ENCODE measurements around the gene PDIK1L.

The PDIK1L gene

DNA sequence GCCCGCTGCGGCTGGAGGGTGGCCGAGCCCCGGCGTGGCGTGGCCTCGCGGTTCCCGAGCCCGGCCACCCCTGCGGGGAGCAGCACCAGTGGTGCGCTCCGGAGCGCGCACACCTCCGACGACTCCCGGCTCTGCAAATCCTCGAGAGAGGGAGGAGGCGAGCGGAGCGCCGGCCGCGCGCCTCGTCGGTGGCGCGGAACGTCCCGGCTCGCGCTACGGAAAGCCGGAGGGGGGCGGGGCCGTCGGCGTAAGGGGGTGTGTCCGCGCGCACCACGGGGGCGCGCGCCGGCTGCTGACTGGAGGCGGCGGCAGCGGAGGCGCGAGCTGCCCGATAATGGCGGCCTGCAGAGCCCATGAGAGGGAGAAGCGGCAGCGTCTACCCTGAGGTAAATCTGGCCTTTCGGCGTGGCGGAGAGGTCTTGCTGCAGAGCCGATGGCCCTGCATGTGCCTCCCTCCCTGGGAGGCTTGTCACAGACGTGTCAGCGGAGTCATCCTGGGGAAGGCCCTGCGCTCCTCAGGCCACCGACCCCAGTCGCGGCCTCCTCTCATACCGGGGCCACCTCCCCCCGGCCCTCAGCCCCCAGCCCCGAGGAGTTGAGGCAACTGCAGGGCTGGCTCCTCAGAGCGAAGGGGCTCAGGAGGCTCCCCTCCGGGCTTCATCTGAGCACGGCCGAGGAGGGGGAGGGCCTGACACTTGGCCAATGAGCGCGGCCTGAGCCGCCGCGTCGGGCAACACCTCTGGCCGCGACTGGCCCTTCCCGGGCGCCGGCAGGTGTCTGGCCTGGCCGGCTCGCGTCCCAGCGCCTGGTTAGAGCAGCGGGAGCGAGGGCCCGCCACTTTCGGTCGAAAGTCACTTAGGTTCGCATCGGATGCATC, at the start of gene PDIK1L:
Gene PDIK1L, plus strand, starts transcription at position 295 of the 877 bp plus-strand sequence. CDS start 2,485 bp downstream, outside the sequence.
- DNase-seq (ENCODE audit: low spot score): peak; percentile 93

DNA sequence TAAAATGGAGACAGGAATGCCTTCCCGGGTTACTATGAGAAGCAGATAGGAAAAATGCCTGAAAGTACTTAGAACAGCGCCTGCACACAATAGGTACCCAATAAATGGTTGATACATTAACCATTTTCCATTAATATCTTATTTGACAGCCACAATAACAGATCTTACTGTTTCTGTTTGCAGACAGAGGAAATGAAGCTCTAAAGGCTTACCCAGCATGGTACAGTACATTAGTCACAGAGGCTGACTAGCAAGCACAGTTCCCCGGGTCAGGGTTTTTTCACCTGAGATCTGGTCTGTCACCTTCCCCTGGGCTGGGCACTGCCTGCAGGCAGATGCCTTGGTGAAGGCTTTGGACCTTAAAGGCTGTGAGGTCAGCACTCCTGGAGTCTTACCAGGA, 47.1 kb upstream of the PDIK1L start:
- DNase-seq (ENCODE audit: low spot score): no peak

DNA sequence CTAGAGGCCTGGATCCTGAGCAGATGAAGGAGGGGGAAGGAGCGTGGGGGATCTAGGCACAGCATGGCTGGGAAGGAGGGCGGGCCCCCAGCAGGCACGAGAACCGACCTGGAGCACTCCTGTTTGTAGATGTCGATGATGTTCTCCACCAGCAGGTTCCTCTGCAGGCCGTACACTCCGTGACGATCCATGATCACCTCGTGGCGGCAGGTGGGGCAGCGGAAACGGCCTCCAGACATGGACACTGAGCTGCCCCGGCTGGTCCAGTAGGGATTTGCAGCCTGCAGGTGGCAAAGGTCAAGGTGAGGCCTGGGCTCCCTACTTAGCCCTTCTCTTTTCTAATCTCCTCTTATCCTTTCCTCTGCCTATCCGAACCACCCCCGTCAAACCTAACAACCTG, 45.5 kb upstream of the PDIK1L start:
- DNase-seq (ENCODE audit: low spot score): no peak

DNA sequence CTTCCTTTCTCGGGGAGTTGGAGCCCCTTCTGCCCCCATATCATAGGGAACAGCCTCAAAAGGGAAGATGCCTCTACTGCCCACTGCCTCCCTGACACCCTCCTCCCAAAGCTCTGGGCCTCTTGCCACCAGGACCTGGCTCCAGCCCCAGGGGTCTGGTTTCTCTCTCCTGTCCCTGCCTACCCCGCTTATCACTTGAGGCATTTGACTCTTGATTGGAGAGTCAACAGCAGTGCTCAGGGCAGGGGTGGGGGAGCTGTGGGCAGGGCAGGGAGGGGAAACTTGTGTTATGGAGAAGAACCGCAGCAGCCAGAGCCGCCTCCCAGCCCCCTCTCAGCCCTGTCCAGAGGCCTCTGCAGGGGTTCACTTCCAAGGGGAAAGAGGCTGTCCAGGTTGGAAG, 44.8 kb upstream of the PDIK1L start:
- no peak for DNase-seq (ENCODE audit: low spot score)

DNA sequence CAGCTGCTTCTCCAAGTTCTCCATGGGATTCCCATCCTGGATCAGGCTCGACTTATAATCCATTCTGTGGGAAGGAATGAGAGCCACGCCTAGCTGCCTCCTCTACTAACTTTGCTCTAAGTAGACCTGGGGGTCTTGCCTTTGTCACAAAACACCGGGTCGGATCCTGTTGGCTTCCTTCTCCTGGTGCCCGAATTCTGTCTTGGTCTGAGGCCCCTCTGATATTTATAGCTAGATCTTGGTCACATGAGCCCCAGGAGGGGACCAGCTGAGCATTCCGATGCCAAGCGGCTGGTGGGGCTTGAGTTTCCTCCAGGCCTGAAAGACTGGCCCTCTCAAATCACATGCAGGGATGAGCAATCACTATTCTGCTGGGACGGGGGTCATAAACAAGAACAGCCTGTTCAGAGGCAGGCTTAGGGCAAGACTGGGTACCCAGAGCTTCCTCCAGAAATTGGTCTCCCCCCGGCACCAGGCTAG, 44.2 kb upstream of the PDIK1L start, which contains the start of gene TRIM63:
Gene TRIM63, minus strand, starts transcription at position 199 of the 480 bp plus-strand sequence. Its CDS starts 136 bp downstream, at position 63.
- no peak for DNase-seq (ENCODE audit: low spot score)

DNA sequence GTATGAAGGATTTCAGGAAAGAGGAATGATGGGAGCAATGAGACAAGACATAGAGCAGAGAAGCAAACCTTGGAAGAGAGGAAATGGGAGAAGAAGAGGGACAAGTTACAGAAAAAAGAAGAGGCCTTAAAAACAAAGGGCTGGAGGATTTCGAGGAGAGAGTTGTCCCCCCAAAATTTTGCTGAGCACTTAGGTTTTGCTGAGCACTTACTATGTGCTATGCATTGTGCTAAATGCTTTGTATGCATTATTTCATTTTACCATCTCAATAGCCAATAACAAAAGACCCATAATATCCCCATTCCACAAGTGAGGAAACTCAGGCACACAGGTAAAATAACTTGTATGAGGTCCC, 41.7 kb upstream of the PDIK1L start:
- no peak for DNase-seq (ENCODE audit: low spot score)

DNA sequence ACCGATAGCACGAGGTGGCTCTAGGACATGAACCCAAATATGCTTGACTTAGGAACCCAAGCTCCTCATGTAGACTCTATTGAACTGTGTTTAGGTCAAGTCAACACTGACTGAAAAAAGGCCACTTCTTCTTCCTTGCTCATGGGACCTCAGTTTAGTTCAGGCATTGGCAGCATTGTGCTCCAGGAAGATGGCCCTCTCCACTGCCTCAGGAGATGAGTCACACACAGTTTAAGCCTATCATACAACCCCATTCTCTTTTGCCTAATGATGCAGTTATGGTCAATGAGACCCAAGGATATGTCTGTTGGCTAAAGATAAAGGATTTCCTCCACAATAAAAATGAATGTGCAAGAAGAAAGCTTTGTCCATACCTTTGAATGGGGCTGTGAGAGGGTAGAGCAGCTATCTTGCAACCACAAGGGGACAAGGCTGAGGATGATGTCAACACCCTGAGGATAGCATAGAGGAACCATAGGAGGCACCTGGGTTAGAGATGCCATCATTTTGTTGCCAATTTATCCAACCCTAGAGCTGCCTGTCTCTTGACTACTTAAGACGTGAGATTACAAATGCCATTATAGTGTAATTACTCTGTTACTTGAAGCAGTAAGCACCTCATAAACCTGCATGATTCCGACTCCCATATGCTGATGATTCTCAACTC, 41.2 kb upstream of the PDIK1L start:
- no peak for DNase-seq (ENCODE audit: low spot score)

DNA sequence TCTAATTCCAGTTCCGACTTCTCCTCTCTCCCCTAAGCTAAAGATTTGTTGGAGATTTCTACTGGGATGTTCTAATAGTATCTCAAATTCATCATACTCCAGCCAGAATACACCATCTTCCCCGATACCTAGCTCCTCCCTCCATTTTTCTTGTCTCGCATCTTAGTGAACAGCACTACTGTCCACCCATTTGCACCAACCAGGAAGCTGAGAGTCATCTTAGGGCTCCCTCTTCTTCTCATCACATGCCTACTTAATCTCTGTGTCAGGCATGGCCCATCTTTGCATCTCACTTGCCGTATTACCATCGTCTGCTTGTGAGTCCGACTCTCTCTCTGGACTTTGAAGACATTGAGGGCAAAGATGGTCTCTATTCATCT, 40.7 kb upstream of the PDIK1L start:
- DNase-seq (ENCODE audit: low spot score): no peak

DNA sequence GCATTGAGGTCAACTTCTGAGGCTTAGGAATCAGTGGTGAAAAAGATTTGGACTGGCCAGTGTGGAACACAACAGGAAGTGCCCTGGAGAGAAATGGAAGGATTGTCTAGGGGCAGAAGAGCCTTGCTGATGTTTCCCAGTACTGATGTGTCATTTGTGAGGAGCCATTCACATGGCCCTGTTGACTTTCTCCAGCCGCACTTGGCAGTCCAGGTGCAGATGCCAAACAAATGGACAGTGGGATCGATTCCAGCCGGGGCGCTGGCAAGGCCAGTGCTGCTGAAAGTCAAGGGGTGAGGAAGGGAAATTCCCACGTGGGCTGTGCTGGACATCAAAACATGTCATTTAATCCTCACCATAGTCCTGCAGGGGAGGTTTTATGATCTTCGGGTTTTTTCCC, 39.3 kb upstream of the PDIK1L start:
- DNase-seq (ENCODE audit: low spot score): no peak

DNA sequence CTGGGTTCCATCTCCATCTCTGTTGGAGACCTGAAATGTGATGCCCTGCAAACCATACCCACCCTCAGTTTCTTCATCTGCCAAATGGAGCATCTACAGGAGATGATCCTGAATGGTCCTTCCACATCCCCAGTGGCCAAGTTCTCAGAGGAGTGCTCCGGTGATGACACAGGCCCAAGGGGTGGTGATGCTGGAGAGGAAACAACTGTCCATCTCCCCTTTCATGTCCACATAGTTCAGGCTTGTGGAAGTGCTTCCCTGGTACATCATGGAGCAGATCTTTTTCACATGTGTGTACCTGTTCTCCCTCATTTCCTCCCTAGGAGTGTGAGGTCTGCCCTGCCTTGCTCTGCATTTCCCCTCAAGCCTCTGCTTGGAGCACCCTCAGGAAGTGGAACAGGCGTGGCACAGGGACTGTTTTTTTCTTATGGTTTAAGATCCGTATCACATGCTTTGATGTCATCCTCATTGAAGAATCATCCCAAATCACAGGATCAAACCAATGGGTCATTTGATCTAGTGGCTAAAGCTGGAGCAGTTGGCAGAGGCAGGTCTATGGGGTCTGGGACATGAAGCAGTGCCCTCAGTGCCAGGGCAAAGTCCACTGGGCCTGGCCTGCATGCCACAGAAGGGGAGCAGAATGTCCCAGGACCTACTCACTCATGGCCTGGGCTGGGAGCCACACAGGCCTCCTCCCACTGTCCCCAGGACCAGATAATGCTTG, 36.0 kb upstream of the PDIK1L start:
- DNase-seq (ENCODE audit: low spot score): no peak

DNA sequence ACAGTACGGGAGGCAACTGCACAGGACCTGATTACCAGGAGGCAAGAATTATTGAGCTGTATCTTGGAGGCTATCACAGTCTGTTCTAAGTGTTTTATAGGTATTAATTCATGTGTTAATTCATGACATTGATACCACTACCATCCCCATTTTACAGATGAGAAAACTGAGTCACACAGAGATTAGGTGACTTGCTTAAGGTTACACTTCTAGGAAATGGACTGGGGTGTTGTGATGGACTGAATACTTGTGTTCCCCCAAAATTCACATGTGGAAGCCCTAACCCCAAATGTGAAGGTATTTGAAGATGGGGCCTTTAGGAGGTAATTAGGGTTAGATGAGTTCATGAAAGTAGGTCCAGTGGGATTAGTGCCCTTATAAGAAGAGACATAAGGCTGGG, 34.1 kb upstream of the PDIK1L start:
- DNase-seq (ENCODE audit: low spot score): no peak

DNA sequence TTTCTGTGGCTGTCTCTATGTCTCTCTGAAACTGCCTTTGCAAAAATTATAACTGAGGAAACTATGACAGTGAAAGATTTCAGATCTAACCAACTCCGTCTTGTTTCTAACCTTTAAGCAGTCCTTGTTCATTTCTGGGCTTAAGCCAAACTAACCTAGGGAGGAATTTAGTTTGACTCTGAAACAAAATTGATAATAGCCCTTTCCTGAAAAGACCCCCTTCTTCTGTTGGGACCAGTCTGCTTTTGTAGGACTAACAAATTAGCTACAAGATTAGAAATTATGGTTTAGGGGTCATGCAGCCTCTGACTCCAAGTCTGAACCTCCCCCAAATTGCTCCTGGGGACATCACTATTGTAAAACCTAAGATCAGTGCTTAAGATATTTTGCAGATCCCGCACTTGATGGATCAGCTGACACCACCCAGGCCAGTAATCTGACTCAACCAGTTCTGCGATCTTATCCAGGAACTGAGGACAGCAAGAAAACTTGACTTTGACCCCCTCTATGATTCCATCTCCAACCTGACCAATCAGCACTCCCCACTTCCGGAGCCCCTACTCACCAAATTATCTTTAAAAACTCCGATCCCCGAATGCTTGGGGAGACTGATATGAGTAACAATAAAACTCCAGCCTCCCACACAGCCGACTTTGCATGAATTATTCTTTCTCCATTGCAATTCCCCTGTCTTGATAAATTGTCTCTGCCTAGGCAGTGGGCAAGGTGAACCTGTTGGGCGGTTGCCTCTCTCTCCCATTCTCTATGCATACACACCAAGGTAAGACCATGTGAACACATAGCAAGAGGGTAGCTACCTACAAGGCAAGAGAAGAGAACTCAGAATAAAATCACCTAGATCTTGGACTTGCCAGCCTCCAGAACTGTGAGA, 33.1 kb upstream of the PDIK1L start:
- no peak for DNase-seq (ENCODE audit: low spot score)

DNA sequence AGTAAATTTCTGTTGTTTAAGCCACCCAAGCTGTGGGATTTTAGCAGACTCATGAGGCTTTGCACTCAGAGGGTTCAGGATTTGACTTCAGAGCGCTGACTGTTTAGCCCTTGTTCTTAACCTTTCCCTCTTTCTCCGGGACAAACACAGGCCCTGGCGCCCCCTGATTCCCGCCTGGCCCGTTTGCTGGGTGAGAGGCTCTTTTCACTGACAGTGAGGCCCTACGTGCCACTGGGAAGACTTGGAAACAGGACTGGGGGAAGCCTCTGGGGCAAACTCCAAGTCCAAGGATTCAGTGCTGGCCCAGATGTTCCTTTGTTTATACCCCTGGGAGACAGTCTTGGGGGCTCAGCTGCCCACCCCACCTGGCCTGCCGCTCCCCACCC, 32.5 kb upstream of the PDIK1L start:
- no peak for DNase-seq (ENCODE audit: low spot score)

DNA sequence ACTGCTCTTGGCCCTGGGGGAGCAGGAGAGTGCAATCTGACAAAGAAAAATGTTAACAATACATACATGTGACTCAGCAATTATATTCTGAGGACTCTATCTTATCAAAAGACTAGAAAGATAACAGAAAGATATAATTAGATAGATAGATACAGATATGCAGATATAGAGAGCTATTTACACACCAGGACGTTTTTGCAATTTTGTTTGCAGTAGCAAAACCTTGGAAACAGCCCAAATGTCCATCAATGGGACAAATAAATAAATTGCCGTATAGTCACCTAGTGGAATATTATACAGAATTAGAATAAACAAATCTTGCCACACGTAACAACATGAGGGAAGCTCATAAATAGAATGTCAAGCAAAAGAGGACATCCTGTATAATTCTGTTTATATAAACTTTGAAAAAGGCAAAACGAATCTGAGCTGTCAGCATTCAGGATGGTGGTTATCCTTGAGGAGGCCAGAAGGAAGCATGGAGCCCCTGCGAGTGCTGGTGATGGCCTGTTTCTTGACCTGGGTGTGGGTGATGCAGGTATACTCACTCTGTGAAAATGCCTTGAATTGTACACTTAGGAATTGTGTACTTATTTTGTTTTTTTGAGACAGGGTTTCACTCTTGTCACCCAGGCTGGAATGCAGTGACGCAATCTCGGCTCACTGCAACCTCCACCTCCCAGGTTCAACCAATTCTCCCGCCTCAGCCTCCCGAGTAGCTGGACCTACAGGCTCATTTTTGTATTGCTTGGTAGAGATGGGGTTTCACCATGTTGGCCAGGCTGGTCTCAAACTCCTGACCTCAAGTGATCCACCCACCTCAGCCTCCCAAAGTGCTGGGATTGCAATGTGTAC, 31.4 kb upstream of the PDIK1L start:
- DNase-seq (ENCODE audit: low spot score): no peak

DNA sequence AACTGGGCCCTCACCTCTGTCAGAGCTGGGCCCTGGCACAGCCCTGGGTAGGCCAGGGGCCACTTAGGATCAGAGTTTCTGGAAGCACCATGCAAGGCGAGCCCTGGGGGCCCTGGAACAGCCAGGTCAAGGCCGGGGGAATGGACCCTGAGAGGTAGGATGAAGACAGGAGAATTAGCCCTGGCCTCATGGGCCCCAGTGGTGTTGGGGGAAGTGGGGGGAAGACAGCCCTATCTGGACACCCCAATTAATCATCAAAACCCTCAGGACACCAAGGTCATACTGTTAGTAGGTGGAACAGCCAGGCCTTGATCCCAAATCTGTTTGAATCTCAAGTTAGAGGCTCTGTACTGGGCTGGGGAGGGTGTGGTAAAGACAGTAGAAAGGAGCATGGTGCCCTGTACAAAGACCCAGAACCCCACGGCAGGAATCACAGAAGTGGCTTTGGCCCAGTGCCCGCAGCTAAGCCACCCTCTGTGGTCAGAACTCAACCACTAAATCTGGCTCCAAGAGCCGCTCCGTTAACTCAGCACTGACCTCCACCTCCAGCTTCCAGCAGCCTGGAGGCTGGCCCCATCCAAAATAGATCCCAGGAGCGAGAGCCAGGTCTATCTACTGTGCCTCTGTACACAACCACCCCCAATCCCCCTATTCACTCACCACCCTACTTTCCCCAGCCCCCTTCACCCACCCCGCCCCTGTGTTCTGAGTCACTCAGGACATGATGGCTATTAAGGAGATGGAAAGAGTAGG, 30.2 kb upstream of the PDIK1L start:
- DNase-seq (ENCODE audit: low spot score): no peak

DNA sequence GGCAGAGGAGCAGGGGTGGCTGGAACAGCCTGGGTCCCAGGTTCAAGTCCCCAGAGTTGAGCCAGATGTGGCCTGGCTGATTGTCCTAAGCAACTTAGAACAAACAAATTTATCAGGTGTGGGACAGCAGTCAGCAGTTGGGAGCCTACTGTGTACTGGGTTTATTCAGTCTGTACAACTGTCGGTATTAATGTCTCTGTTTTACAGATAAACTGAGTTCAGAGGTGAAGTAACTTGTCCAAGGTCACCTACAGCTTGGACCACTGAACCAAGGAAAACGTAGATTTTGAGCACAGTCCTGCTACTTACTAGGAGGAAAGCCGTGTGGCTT, 29.6 kb upstream of the PDIK1L start:
- no peak for DNase-seq (ENCODE audit: low spot score)

DNA sequence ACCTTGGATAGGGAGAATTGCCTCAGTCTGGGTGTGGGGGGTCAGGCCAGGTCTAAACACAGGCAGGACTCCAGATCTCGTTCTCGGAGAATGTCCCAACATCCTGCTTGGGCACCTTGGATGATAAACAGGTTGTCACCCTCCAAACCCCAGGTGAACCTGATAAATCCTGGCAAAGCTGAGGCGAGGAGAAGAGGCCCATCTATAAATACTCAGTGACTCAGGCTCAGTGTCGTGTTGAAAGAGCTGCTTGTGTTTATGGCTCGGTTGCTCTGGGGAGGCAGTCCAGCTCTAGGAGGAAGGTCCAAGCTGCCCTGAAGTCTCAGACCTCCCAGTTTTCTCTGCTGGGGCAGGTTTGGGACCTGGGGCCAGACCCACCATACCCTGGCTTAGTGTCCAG, 28.4 kb upstream of the PDIK1L start:
- no peak for DNase-seq (ENCODE audit: low spot score)

DNA sequence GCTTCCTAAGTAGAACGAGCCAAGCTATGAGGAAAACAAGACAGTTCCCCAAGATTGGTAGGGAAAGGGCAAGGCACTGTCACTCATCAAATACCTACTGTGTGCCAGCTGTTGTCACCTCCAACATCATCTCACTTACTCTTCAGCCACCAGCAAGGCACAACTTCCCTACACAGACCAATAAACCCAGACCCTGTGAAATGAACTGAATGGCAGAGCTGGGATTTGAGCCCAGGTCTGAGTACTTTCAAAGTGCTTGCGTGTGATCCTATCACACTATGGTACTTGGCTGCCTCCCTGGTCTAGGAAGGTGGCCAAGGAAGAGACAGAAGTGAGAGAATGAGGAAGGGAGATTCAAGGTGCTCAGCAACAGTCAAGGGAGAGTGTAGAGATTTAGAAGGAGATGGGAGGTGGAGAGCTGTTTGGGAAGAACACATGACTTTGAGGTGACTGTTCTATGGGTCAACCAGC, 27.5 kb upstream of the PDIK1L start:
- DNase-seq (ENCODE audit: low spot score): no peak

DNA sequence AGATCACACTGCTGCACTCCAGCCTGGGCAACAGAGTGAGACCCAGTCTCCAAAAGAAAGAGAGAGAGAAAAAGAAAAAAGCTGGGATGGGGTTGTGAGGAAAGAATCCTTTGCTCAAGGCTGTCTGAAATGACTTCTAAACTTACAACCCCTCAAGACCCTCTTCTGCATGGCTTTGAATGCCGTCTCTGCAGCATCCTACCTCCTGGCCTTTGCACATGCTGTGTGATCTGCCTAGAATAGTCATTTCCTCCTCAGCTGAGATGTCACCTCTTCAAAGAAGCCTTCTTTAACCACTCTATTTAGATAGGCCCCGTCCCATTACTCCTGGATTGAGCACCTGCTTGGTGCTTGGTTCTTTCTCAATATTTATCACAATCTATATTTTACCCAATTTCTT, 26.8 kb upstream of the PDIK1L start:
- DNase-seq (ENCODE audit: low spot score): no peak

DNA sequence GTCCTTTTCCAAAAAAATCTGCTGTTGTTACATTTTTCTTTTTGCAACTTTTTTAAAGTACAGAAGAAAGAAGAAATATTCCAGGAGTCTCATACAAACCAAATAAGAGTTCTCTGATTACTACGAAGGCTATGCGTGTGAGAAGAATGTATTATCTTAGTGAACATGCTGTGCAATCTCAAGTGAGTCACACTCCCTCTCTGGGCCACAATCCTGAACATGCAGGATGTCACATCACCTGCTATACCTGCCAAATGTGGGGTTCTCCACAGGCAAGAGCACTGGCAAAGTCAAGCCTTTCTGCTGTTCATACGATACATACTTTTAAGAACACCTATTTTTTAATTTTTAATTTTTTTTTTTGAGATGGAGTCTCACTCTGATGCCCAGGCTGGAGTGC, 22.5 kb upstream of the PDIK1L start:
- DNase-seq (ENCODE audit: low spot score): no peak
